Left lung (tissue), 10 donors: ENCODE measurements around the gene TMPRSS7. TPM values are rescaled to one million over a fixed set of nuclear protein-coding genes. Genes with fewer than 3 reads are reported as not detected.

ENCODE experiments used
- ATAC-seq: fragments of 200-7000 bp; cut with Tn5 transposase; one replicate; pipeline ENCODE4 v1.9.1; 2020; ENCODE audit warnings: moderate library complexity
- DNase-seq, 4 donors: peaks; one replicate each; pipeline ENCODE4 v3.0.0-alpha.2; 2013 to 2020
- H3K27ac ChIP-seq, 2 donors: fragments of 200-600 bp; sonication (generic) in 1 of 2; one replicate each; pipeline versions ENCODE4 v1.5.0 to v1.8.0; 2020 to 2021
- H3K27me3 ChIP-seq, 2 donors: fragments of 200-600 bp; sonication (generic) in 1 of 2; one replicate each; pipeline versions ENCODE4 v1.5.0 to v1.8.0; 2020 to 2021
- H3K36me3 ChIP-seq, 2 donors: fragments of 200-600 bp; sonication (generic) in 1 of 2; one replicate each; pipeline versions ENCODE4 v1.5.0 to v1.8.0; 2020 to 2021
- H3K4me1 ChIP-seq, 2 donors: fragments of 200-600 bp; one replicate each; pipeline ENCODE4 v1.8.0; 2021
- H3K4me3 ChIP-seq, 2 donors: fragments of 200-600 bp; sonication (generic) in 1 of 2; one replicate each; pipeline versions ENCODE4 v1.5.0 to v1.8.0; 2020 to 2021; ENCODE audit warnings: mild to moderate bottlenecking in 1 of 2
- H3K9me3 ChIP-seq, 2 donors: fragments of 200-600 bp; sonication (generic) in 1 of 2; one replicate each; pipeline versions ENCODE4 v1.5.0 to v1.8.0; 2020 to 2021
- CTCF ChIP-seq, 2 donors: fragments of 200-600 bp; sonication (generic) in 1 of 2; IDR thresholded peaks; one replicate each; pipeline versions ENCODE4 v1.5.0 to v1.8.0; 2021; ENCODE audit warnings: antibody characterized with exemption in 2 of 2
- intact Hi-C, 2 donors: fragments of 100-400 bp; cut with DNase I; formaldehyde crosslinking; loops; one replicate each; pipeline versions ENCODE4 v1.11.2 to v1.14.2; 2022
- polyA plus RNA-seq, 6 donors: library from polyadenylated mRNA; unstranded; fragments of 120-200 nt; gene quantifications; one replicate each; pipeline ENCODE4 v1.2.1, GENCODE V29; 2013; ENCODE audit not compliant: insufficient read length in 6 of 6
- total RNA-seq, 2 donors: library from RNA; stranded (reverse); fragmentation: NEBNext Ultra II Directional; extraction: Animal tissue kit (Norgen Biotek cat#: 25700); gene quantifications; one replicate each; pipeline ENCODE4 v1.2.1, GENCODE V29; 2021
- donor health status: DM: no; HTN: yes; CAD: no.
- donor health status: DM: no; HTN: no; CAD: no.

The TMPRSS7 gene
- total and polyA plus RNA-seq, 8 donors, result 0.06 to 0.17 (median 0.08) TPM; not detected in 4

- peaks cover 0 to 5% of the 10 kb centered on the region in 2 donors for H3K4me1 ChIP-seq
- no peak overlapping the region for H3K27ac ChIP-seq
- DNase-seq, result no peak
- no peak overlapping the region for H3K4me3 ChIP-seq
- ATAC-seq, result no peak
- intact Hi-C loops, result no loop called here
- H3K36me3 ChIP-seq, result no peaks in the 10 kb centered on the region
- no peaks in the 10 kb centered on the region for H3K9me3 ChIP-seq
- H3K27me3 ChIP-seq, result no peaks in the 10 kb centered on the region
- TF ChIP-seq CTCF (IDR thresholded peaks at IDR 0.05), result no peak
Observed at GRCh38 chr3:112115806-112116383, 81.4 kb downstream of the TMPRSS7 start.

- peak in 1 of 4 donors; percentile 39 for DNase-seq
- no peaks in the 10 kb centered on the region for H3K9me3 ChIP-seq
- intact Hi-C loops, result no loop called here
Observed at GRCh38 chr3:112116748-112117186, 82.2 kb downstream of the TMPRSS7 start.

GRCh38 chr3:112117415-112117814, 82.9 kb downstream of the TMPRSS7 start:
- Histone ChIP-seq H3K36me3 (no peaks in the 10 kb centered on the region), H3K4me3 (no peak overlapping the region), H3K9me3 (no peaks in the 10 kb centered on the region), H3K27me3 (no peaks in the 10 kb centered on the region), H3K4me1 (peaks cover 0 to 5% of the 10 kb centered on the region in 2 donors), H3K27ac (peak overlapping the region in 1 of 2 donors; percentile 26)
- intact Hi-C loops, result no loop called here
- ATAC-seq (no peak), DNase-seq (no peak)
- no peak for TF ChIP-seq CTCF (IDR thresholded peaks at IDR 0.05)

More at GRCh38 chr3:112116748-112117186, 82.2 kb downstream of the TMPRSS7 start:
- Histone ChIP-seq H3K27me3 (no peaks in the 10 kb centered on the region), H3K4me3 (no peak overlapping the region), H3K27ac (peak overlapping the region in 1 of 2 donors; percentile 26), H3K4me1 (peaks cover 0 to 5% of the 10 kb centered on the region in 2 donors), H3K36me3 (no peaks in the 10 kb centered on the region)
- TF ChIP-seq CTCF (IDR thresholded peaks at IDR 0.05), result no peak
- no peak for ATAC-seq

GRCh38 chr3:112117841-112118571, 83.5 kb downstream of the TMPRSS7 start:
- H3K27me3 ChIP-seq, result no peaks in the 10 kb centered on the region
- intact Hi-C loops, result no loop called here
- H3K27ac ChIP-seq, result peak overlapping the region in 1 of 2 donors; percentile 26
- no peak for TF ChIP-seq CTCF (IDR thresholded peaks at IDR 0.05)
- peaks cover 0 to 5% of the 10 kb centered on the region in 2 donors for H3K4me1 ChIP-seq
- no peaks in the 10 kb centered on the region for H3K9me3 ChIP-seq
- H3K4me3 ChIP-seq, result no peak overlapping the region
- peaks cover 0 to 4% of the 10 kb centered on the region in 2 donors for H3K36me3 ChIP-seq
- no peak for DNase-seq
- no peak for ATAC-seq
